Retinal pigment epithelial cell (primary cell): ENCODE measurements around the gene ZNF827.

Source experiments
- DNase-seq: peaks from one replicate; pipeline ENCODE4 v3.0.0-alpha.2; 2010; ENCODE audit warnings: low read depth
- H3K4me3 ChIP-seq: 2 replicates; pipeline ENCODE4 v1.5.1; 2011; ENCODE audit warnings: mild to moderate bottlenecking, low read length, control low read depth, moderate library complexity
- CTCF ChIP-seq: conservative IDR thresholded peaks from 2 replicates; pipeline ENCODE4 v1.5.1; 2011; ENCODE audit warnings: low read depth, low read length, control low read depth, inconsistent platforms

Gene ZNF827

GRCh38 chr4:145732895-145733880, 205.4 kb downstream of the ZNF827 start:
- peak; percentile 76 for DNase-seq
- peak overlapping the region; percentile 51 for H3K4me3 ChIP-seq
- no peak for TF ChIP-seq CTCF

DNA sequence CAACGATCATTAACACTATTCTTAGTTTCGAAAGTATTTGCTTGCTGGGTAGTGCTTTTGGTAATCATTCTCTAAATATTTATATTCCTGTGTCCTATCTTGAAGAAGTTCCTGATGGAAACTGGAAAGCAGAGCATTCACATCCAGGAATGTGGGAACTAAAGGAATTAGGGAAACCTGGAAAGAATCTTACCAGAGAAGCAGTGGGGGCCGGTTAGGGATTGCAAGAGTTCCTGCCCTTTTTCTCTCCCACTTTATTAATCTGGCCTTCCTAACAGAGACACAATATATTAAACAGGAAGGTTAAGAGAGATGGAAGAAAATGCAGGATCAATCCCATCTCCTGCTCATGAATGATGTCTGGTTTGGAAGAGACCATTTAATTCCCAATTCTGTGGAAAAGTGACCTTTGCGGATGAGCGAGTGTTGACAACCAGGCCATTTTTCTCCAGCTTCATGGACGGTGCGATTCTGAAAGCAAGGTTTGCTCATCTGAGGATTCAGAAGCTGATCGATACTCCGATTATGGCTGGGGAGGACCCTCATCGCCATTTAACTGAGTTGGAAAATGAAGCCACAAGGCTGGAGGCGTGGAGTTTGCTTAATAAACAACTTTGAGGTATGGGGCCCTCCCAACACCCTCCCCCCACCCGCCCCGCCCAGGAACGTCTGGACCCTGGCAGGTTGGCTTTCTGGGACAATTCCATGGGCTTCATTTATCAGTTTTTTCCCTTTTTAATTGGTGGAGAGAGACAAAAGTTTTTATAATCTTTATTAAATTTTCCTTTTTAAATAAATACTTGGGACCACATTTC, 206.4 kb downstream of the ZNF827 start:
- no peak for DNase-seq
- no peak for TF ChIP-seq CTCF
- peak overlapping the region; percentile 50 for H3K4me3 ChIP-seq

DNA sequence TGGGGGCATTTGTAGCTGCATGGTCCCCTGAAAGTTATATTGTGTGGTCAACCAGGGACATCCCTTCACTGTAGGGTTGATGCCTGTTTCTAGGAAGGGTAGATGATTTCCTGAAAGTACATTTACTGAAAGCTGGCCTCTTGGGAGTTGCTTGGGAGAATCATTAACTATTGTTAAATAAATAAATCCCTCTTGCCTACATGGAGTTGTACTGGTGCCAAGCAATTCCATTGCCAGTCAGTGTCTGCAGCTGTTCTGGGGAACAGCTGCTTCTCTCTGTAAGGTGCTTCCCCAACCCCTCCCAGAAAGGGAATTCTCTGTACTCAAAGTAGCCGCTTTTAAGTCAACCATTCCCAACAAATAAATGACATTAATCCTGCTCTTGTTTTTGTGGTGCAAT, 207.6 kb downstream of the ZNF827 start:
- DNase-seq, result no peak
- no peak overlapping the region for H3K4me3 ChIP-seq
- TF ChIP-seq CTCF, result no peak

DNA sequence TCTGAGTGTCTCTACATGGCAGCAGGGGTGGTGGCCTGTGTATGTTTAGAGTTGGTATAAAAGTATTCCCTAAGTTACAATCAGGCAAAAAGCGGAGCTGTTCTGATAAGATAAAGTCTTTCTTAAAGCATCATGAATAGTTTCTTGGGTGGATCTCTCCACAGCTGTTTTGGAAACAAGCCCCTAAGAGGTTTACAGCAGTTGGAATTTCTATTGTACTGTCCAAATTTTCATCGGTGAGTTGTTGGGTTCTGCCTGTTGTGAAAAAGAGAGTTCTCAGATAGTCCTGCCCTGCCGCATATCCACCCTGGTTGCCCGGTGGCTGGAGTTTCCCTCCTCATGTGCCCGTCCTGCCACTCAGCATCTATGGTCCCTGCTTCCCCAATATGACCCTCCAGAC, 208.6 kb downstream of the ZNF827 start:
- H3K4me3 ChIP-seq, result no peak overlapping the region
- no peak for DNase-seq
- TF ChIP-seq CTCF, result no peak

DNA sequence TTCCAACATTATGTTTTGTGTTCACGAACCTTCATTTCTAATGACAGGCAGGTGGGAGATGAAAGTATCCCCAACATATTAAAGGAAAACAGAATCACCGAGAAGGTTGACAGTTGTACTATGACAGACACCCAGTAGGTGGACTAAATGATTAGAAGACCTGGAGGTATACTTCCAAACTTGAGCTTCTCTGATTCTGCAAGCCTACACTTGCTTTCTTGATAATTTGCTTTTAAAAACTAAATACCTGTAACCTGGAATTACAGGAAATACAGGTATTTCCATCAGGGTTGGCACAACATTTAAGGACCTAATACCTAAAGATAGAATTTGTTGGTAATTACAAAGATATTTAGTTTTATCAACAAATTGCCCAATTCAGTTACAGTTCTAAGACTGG, 215.3 kb downstream of the ZNF827 start:
- no peak for TF ChIP-seq CTCF
- DNase-seq, result no peak
- no peak overlapping the region for H3K4me3 ChIP-seq

- TF ChIP-seq CTCF, result peak; percentile 9
- H3K4me3 ChIP-seq, result no peak overlapping the region
- no peak for DNase-seq
Measured at GRCh38 chr4:145722561-145722960, 216.1 kb downstream of the ZNF827 start.
